ENCODE measurements around the gene SORBS2. TPM values are rescaled to one million over a fixed set of nuclear protein-coding genes. Genes with fewer than 3 reads are reported as not detected.
A peak's percentile ranks its signal among the peaks of the same experiment; 100 is the strongest.

The SORBS2 gene
- total RNA-seq, 1 experiment from 2014 or later: 9.7 TPM

- Histone ChIP-seq H3K27me3 (ENCODE audit: insufficient read depth, low read length) (no peaks in the 10 kb centered on the region), H2BK15ac (ENCODE audit: low read depth, low read length) (no peak overlapping the region), H3K56ac (ENCODE audit: insufficient read length, low read depth, low read length) (no peak overlapping the region), H2BK5ac (ENCODE audit: insufficient read length, low read length) (no peak overlapping the region), H4K20me1 (ENCODE audit: control insufficient read depth, insufficient read depth, insufficient read length) (no peaks in the 10 kb centered on the region), H4K5ac (ENCODE audit: insufficient read length, low read depth, low read length) (no peak overlapping the region), H2AK5ac (ENCODE audit: insufficient read length, low read length) (no peak overlapping the region), H2BK20ac (ENCODE audit: low read depth, low read length, poor library complexity, severe bottlenecking) (no peak overlapping the region), H3K79me2 (ENCODE audit: insufficient read depth, low read length) (no peaks in the 10 kb centered on the region), H3T11ph (ENCODE audit: low read length) (no peak overlapping the region), H3K18ac (ENCODE audit: insufficient read length, low read depth, low read length) (no peak overlapping the region), H2AFZ (ENCODE audit: low read length) (no peak overlapping the region), H3K79me1 (ENCODE audit: insufficient read depth, low read depth, low read length, poor library complexity, severe bottlenecking) (no peaks in the 10 kb centered on the region), H4K91ac (ENCODE audit: insufficient read length, low read depth, low read length) (no peak overlapping the region), H3K4me1 (ENCODE audit: insufficient read depth, low read length) (peaks cover 6% of the 10 kb centered on the region; the same call in 1 of the 2 replicates), H2BK120ac (ENCODE audit: low read depth, low read length, poor library complexity, severe bottlenecking) (no peak overlapping the region), H3K27ac (ENCODE audit: insufficient read length, low read depth, low read length) (no peak overlapping the region), H3K23me2 (ENCODE audit: insufficient read length, low read depth, low read length, poor library complexity, severe bottlenecking) (no peaks in the 10 kb centered on the region), H3K9ac (ENCODE audit: extremely low read depth, insufficient read length, low read length) (no peak overlapping the region), H3K4me2 (ENCODE audit: insufficient read depth, insufficient read length, low read length) (no peak overlapping the region), H3K23ac (ENCODE audit: insufficient read length, low read depth, low read length) (no peak overlapping the region), H3K4ac (ENCODE audit: low read depth, low read length) (no peak overlapping the region), H4K8ac (replicated peaks; ENCODE audit: insufficient read length, low read depth, low read length) (no peak overlapping the region), H2BK12ac (ENCODE audit: insufficient read length, low read depth, low read length) (no peak overlapping the region), H3K9me3 (ENCODE audit: control insufficient read depth, low read depth, low read length) (no peaks in the 10 kb centered on the region), H3K14ac (ENCODE audit: insufficient read depth, low read length) (no peak overlapping the region)
- peak overlapping the region in 1 of 2 experiments; percentile 70; a peak in 3 of 5 replicates for H3K4me3 Mint-ChIP-seq
- H3K27ac Mint-ChIP-seq: peak overlapping the region in 2 of 3 experiments; percentile 16; a peak in 3 of 7 replicates
- no peak for TF ChIP-seq CTCF (conservative IDR thresholded peaks at IDR 0.05)
- H3K27me3 Mint-ChIP-seq (ENCODE audit: low read depth): peaks cover 2% of the 10 kb centered on the region; the same call in 1 of the 2 replicates
- H3K36me3 Mint-ChIP-seq (ENCODE audit: insufficient read depth in 1 of 3, low read depth in 3 of 3): no peaks in the 10 kb centered on the region
- DNase-seq: no peak
- H3K9me3 Mint-ChIP-seq: no peaks in the 10 kb centered on the region
- WGBS (ENCODE audit: extremely low coverage, insufficient read length, low lambda C conversion rate): no CpG with 5 or more reads among the region's 4 CpGs
- peaks cover 46 to 51% of the 10 kb centered on the region in 2 experiments for H3K4me1 Mint-ChIP-seq
Observed at GRCh38 chr4:185809533-185810071, 2.4 kb downstream of the SORBS2 start.
